IMR-90 (cell line): ENCODE data around the gene HECW1. TPM values are rescaled to one million over a fixed set of nuclear protein-coding genes. Genes with fewer than 3 reads are reported as not detected.

Experiments used
- ATAC-seq: fragments of 200-7000 bp; cut with Tn5 transposase; 2 replicates; pipeline ENCODE4 v1.9.1; 2020; ENCODE audit warnings: low read depth, mild to moderate bottlenecking, moderate library complexity
- BruUV-seq: library from RNA; stranded (reverse); fragments of 400-500 nt; replicated peaks from 2 replicates; lab custom pipeline; 2021; lab: Mats Ljungman, UMichigan
- CTCF ChIA-PET: fragments of 300-600 bp; formaldehyde crosslinking; extraction: SDS; loops from one replicate; lab custom pipeline; 2021; ENCODE audit warnings: antibody characterized with exemption; lab: Yijun Ruan, JAX
- POLR2A ChIA-PET: fragments of 300-600 bp; sonication (Branson Sonifier 250); formaldehyde crosslinking; loops from one replicate; lab custom pipeline; 2022; ENCODE audit warnings: antibody characterized with exemption; ENCODE audit not compliant: unreplicated experiment; lab: Charles Lee
- DNase-seq: peaks from one replicate; pipeline ENCODE4 v3.0.0; 2013
- H2AFZ ChIP-seq: replicated peaks from 2 replicates; pipeline ENCODE3; 2013; ENCODE audit warnings: low read length, mild to moderate bottlenecking; ENCODE audit not compliant: poor library complexity
- H2AK5ac ChIP-seq: 2 replicates; pipeline ENCODE4 v1.6.1; 2013; ENCODE audit warnings: low read depth, low read length, inconsistent platforms
- H2AK9ac ChIP-seq: replicated peaks from 2 replicates; pipeline ENCODE3; 2013; ENCODE audit warnings: mild to moderate bottlenecking, low read depth, low read length, moderate library complexity; ENCODE audit not compliant: poor library complexity
- H2BK120ac ChIP-seq: 2 replicates; pipeline ENCODE4 v1.6.1; 2013; ENCODE audit warnings: low read depth, low read length, inconsistent platforms
- H2BK15ac ChIP-seq: 3 replicates; pipeline ENCODE4 v1.6.1; 2013; ENCODE audit warnings: low read depth, low read length, inconsistent platforms
- H2BK20ac ChIP-seq: 2 replicates; pipeline ENCODE4 v1.6.1; 2013; ENCODE audit warnings: low read depth, mild to moderate bottlenecking, inconsistent platforms, low read length, moderate library complexity
- H2BK5ac ChIP-seq: 2 replicates; pipeline ENCODE4 v1.6.1; 2013; ENCODE audit warnings: mild to moderate bottlenecking, low read depth, low read length, inconsistent platforms; ENCODE audit not compliant: poor library complexity, severe bottlenecking
- H3K14ac ChIP-seq: replicated peaks from 2 replicates; pipeline ENCODE4 v1.6.1; 2013; ENCODE audit warnings: low read depth, low read length, inconsistent platforms
- H3K18ac ChIP-seq: 2 replicates; pipeline ENCODE4 v1.6.1; 2013; ENCODE audit warnings: low read depth, low read length, control low read depth
- H3K23ac ChIP-seq: 2 replicates; pipeline ENCODE4 v1.6.1; 2013; ENCODE audit warnings: low read depth, low read length, inconsistent platforms
- H3K27ac ChIP-seq: 2 replicates; pipeline ENCODE4 v1.5.1; 2013; ENCODE audit warnings: mild to moderate bottlenecking, control low read depth, low read length; ENCODE audit not compliant: insufficient read depth
- H3K27me3 ChIP-seq: 2 replicates; pipeline ENCODE4 v1.6.1; 2013; ENCODE audit warnings: low read length; ENCODE audit not compliant: control insufficient read depth, insufficient read depth
- H3K36me3 ChIP-seq: 2 replicates; pipeline ENCODE4 v1.6.1; 2013; ENCODE audit warnings: low read length, mixed read lengths; ENCODE audit not compliant: control insufficient read depth, insufficient read depth
- H3K4ac ChIP-seq: 2 replicates; pipeline ENCODE4 v1.6.1; 2013; ENCODE audit warnings: low read depth, low read length, inconsistent platforms
- H3K4me1 ChIP-seq: 2 replicates; pipeline ENCODE4 v1.6.1; 2013; ENCODE audit warnings: low read length, mixed read lengths; ENCODE audit not compliant: control insufficient read depth, insufficient read depth
- H3K4me2 ChIP-seq: 2 replicates; pipeline ENCODE4 v1.6.1; 2013; ENCODE audit warnings: low read depth, mild to moderate bottlenecking, control low read depth, low read length, moderate library complexity
- H3K4me3 ChIP-seq: 2 replicates; pipeline ENCODE4 v1.5.1; 2013; ENCODE audit warnings: low read depth, mild to moderate bottlenecking, control low read depth, low read length, moderate library complexity; ENCODE audit not compliant: insufficient read depth
- H3K56ac ChIP-seq: 2 replicates; pipeline ENCODE4 v1.6.1; 2013; ENCODE audit warnings: low read length, inconsistent platforms; ENCODE audit not compliant: insufficient read depth; ENCODE audit errors: extremely low read depth
- H3K79me1 ChIP-seq, 2 experiments: 2 replicates each; pipeline ENCODE4 v1.6.1; 2013; ENCODE audit warnings: low read length in 2 of 2, inconsistent platforms in 1 of 2, low read depth in 1 of 2
- H3K9ac ChIP-seq: 2 replicates; pipeline ENCODE4 v1.6.1; 2013; ENCODE audit warnings: low read depth, low read length, control low read depth
- H3K9me1 ChIP-seq: 2 replicates; pipeline ENCODE4 v1.6.1; 2013; ENCODE audit warnings: low read length, inconsistent platforms; ENCODE audit not compliant: insufficient read depth
- H3K9me3 ChIP-seq: 2 replicates; pipeline ENCODE4 v1.6.1; 2013; ENCODE audit warnings: low read length; ENCODE audit not compliant: control insufficient read depth, insufficient read depth
- H4K20me1 ChIP-seq: 2 replicates; pipeline ENCODE4 v1.6.1; 2013; ENCODE audit warnings: low read length, inconsistent platforms; ENCODE audit not compliant: insufficient read depth
- H4K5ac ChIP-seq: 2 replicates; pipeline ENCODE4 v1.6.1; 2013; ENCODE audit warnings: mild to moderate bottlenecking, low read depth, low read length, control low read depth
- H4K8ac ChIP-seq, 2 experiments: 2 replicates each; pipeline ENCODE4 v1.6.1; 2013; ENCODE audit warnings: low read depth in 2 of 2, low read length in 2 of 2, control low read depth in 1 of 2, inconsistent platforms in 1 of 2
- H4K91ac ChIP-seq: 2 replicates; pipeline ENCODE4 v1.6.1; 2013; ENCODE audit warnings: low read depth, low read length, inconsistent platforms; ENCODE audit not compliant: insufficient read depth
- BHLHE40 ChIP-seq: fragments of 150-350 bp; IDR thresholded peaks from 2 replicates; pipeline ENCODE4 v1.6.1; 2016; ENCODE audit warnings: mild to moderate bottlenecking, low read depth, low read length
- CEBPB ChIP-seq: IDR thresholded peaks from 2 replicates; pipeline ENCODE4 v1.6.1; 2012; ENCODE audit warnings: low read depth, low read length, improper control_type of control experiment
- CHD1 ChIP-seq: IDR thresholded peaks from 2 replicates; pipeline ENCODE4 v1.6.1; 2012; ENCODE audit warnings: low read depth, low read length, improper control_type of control experiment
- FOS ChIP-seq: fragments of 150-350 bp; IDR thresholded peaks from 2 replicates; pipeline ENCODE4 v1.6.1; 2016; ENCODE audit warnings: low read depth, low read length
- MAFK ChIP-seq: IDR thresholded peaks from 2 replicates; pipeline ENCODE4 v1.6.1; 2012; ENCODE audit warnings: low read depth, low read length, improper control_type of control experiment
- MAZ ChIP-seq: IDR thresholded peaks from 2 replicates; pipeline ENCODE4 v1.6.1; 2012; ENCODE audit warnings: low read depth, mild to moderate bottlenecking, low read length, improper control_type of control experiment, moderate library complexity, borderline replicate concordance
- NFE2L2 ChIP-seq: fragments of 150-350 bp; IDR thresholded peaks from 2 replicates; pipeline ENCODE4 v1.6.1; 2016; ENCODE audit warnings: low read depth, mild to moderate bottlenecking, low read length
- POLR2A ChIP-seq: IDR thresholded peaks from 2 replicates; pipeline ENCODE4 v1.6.1; 2012; ENCODE audit warnings: mild to moderate bottlenecking, low read depth, low read length
- RAD21 ChIP-seq: IDR thresholded peaks from 2 replicates; pipeline ENCODE4 v1.6.1; 2012; ENCODE audit warnings: low read length, improper control_type of control experiment
- RCOR1 ChIP-seq: IDR thresholded peaks from 2 replicates; pipeline ENCODE4 v1.6.1; 2012; ENCODE audit warnings: mild to moderate bottlenecking, low read length, improper control_type of control experiment; ENCODE audit not compliant: insufficient replicate concordance
- RFX5 ChIP-seq: IDR thresholded peaks from 2 replicates; pipeline ENCODE4 v1.8.0; 2012; ENCODE audit warnings: low read depth, mild to moderate bottlenecking, low read length, moderate library complexity
- SMC3 ChIP-seq: fragments of 150-350 bp; IDR thresholded peaks from 2 replicates; pipeline ENCODE4 v1.6.1; 2016; ENCODE audit warnings: low read depth, mild to moderate bottlenecking, antibody characterized with exemption, low read length, moderate library complexity
- WGBS, 2 experiments: methylation state at CpG; one replicate each; pipeline versions ENCODE4 v1.1.5 to v1.1.7; 2013; ENCODE audit warnings: missing lambda C conversion rate in 2 of 2; ENCODE audit not compliant: insufficient read length in 1 of 2; ENCODE audit errors: extremely low coverage in 2 of 2; 5-methylcytosine and 5-hydroxymethylcytosine counted together
- dilution Hi-C: fragments of 300-500 bp; cut with HindIII; formaldehyde crosslinking; loops from one replicate; pipeline ENCODE4 v1.14.3; 2018; ENCODE audit warnings: low sequenced_read_pairs; ENCODE audit not compliant: unreplicated experiment
- in situ Hi-C: fragments of 300-500 bp; cut with MboI; formaldehyde crosslinking; loops from 3 replicates; pipeline ENCODE4 v1.14.3; 2019; ENCODE audit warnings: low sequenced_read_pairs, inconsistent platforms, mixed read lengths
- intact Hi-C: fragments of 100-400 bp; cut with micrococcal nuclease; formaldehyde crosslinking; loops from 2 replicates; pipeline ENCODE4 v1.10.0; 2022
- polyA plus RNA-seq, 3 experiments: library from polyadenylated mRNA; depleted of rRNA; stranded (reverse); fragments of >200 nt; gene quantifications; 2 replicates each; pipeline ENCODE4 v1.2.3, GENCODE V29; 2012; ENCODE audit warnings: low replicate concordance in 1 of 3
- total RNA-seq: library from RNA; depleted of rRNA; stranded (reverse); fragments of >200 nt; gene quantifications from 2 replicates; pipeline ENCODE4 v1.2.3, GENCODE V29; 2012
- TF ChIP-seq, protein P1 (sequence below): fragments of 150-350 bp; IDR thresholded peaks from 2 replicates; pipeline ENCODE4 v1.6.1; 2017; ENCODE audit warnings: mild to moderate bottlenecking, antibody characterized with exemption, low read length, low read depth
- TF ChIP-seq, protein P2 (sequence below): conservative IDR thresholded peaks from 2 replicates; pipeline ENCODE4 v1.5.1; 2012; ENCODE audit warnings: mild to moderate bottlenecking, low read depth, low read length, improper control_type of control experiment
- TF ChIP-seq, protein P3 (sequence below): fragments of 150-350 bp; IDR thresholded peaks from 2 replicates; pipeline ENCODE4 v1.6.1; 2016; ENCODE audit warnings: low read depth, mild to moderate bottlenecking, low read length, moderate library complexity, borderline replicate concordance

HECW1 gene
- total and polyA plus RNA-seq, 2 of the 4 experiments (the other 2 are of a cell fraction): 0.56 to 1.3 TPM

DNA sequence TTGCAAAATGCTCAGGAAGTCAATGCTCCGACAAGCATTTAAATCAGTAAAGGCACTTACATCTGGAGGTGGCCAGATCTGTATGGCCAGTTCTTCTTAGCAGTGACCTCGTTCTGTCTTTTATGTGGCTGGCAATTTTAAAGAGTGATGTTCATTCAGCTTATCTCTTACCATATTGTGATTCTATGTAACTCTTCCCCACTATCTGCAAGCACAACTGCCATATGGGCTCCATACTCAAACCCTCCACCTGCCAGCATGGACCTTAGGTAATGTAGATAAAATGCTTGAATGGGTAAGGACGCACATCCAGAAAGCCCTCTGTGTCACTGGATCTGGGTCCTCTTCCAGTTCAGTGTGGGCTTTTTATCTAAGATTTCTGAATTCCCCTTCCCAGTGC lies 428.0 kb downstream of the HECW1 start:
- Histone ChIP-seq H2AFZ (no peak overlapping the region), H2BK15ac (no peak overlapping the region), H3K9me3 (no peaks in the 10 kb centered on the region), H3K79me1 (no peaks in the 10 kb centered on the region), H4K5ac (no peak overlapping the region), H2BK120ac (no peak overlapping the region), H4K20me1 (peaks cover 9% of the 10 kb centered on the region; the same call in 1 of the 2 replicates), H3K18ac (no peak overlapping the region), H3K9me1 (peaks cover 10% of the 10 kb centered on the region; the same call in 1 of the 2 replicates), H3K4me1 (peaks cover 16% of the 10 kb centered on the region), H2AK9ac (no peak overlapping the region), H3K23ac (no peak overlapping the region), H2BK5ac (no peak overlapping the region), H3K4ac (no peak overlapping the region), H3K56ac (no peak overlapping the region), H2AK5ac (no peak overlapping the region), H3K4me3 (no peak overlapping the region), H3K27ac (no peak overlapping the region), H3K4me2 (no peak overlapping the region), H4K91ac (no peak overlapping the region), H4K8ac (no peak overlapping the region), H3K9ac (no peak overlapping the region), H3K36me3 (no peaks in the 10 kb centered on the region), H3K27me3 (peaks cover 17% of the 10 kb centered on the region), H3K14ac (no peak overlapping the region), H2BK20ac (no peak overlapping the region)
- DNase-seq (no peak), ATAC-seq (no peak)
- BruUV-seq: no TSS peak
- intact Hi-C loops: no loop called here
- TF ChIP-seq RAD21 (no peak), RFX5 (no peak), BHLHE40 (no peak), RCOR1 (no peak), MAFK (no peak), MAZ (no peak), NFE2L2 (no peak), CHD1 (no peak), POLR2A (no peak), SMC3 (no peak), CEBPB (no peak), FOS (no peak)
- TF ChIP-seq, protein P1, sequence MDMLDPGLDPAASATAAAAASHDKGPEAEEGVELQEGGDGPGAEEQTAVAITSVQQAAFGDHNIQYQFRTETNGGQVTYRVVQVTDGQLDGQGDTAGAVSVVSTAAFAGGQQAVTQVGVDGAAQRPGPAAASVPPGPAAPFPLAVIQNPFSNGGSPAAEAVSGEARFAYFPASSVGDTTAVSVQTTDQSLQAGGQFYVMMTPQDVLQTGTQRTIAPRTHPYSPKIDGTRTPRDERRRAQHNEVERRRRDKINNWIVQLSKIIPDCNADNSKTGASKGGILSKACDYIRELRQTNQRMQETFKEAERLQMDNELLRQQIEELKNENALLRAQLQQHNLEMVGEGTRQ: no peak
- TF ChIP-seq, protein P2, sequence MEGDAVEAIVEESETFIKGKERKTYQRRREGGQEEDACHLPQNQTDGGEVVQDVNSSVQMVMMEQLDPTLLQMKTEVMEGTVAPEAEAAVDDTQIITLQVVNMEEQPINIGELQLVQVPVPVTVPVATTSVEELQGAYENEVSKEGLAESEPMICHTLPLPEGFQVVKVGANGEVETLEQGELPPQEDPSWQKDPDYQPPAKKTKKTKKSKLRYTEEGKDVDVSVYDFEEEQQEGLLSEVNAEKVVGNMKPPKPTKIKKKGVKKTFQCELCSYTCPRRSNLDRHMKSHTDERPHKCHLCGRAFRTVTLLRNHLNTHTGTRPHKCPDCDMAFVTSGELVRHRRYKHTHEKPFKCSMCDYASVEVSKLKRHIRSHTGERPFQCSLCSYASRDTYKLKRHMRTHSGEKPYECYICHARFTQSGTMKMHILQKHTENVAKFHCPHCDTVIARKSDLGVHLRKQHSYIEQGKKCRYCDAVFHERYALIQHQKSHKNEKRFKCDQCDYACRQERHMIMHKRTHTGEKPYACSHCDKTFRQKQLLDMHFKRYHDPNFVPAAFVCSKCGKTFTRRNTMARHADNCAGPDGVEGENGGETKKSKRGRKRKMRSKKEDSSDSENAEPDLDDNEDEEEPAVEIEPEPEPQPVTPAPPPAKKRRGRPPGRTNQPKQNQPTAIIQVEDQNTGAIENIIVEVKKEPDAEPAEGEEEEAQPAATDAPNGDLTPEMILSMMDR: no peak
- TF ChIP-seq, protein P3, sequence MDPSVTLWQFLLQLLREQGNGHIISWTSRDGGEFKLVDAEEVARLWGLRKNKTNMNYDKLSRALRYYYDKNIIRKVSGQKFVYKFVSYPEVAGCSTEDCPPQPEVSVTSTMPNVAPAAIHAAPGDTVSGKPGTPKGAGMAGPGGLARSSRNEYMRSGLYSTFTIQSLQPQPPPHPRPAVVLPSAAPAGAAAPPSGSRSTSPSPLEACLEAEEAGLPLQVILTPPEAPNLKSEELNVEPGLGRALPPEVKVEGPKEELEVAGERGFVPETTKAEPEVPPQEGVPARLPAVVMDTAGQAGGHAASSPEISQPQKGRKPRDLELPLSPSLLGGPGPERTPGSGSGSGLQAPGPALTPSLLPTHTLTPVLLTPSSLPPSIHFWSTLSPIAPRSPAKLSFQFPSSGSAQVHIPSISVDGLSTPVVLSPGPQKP: no peak
- 100% methylated on average over 1 of the region's 3 CpGs; no CpG with 5 or more reads in 1 of the 2 experiments for WGBS, 2 experiments
- in situ Hi-C loops: no loop called here
- CTCF ChIA-PET: no interaction called here
- dilution Hi-C loops: no loop called here
- POLR2A ChIA-PET: no interaction called here
